Measurements from ENCODE around the gene HDHD5. TPM values are rescaled to one million over a fixed set of nuclear protein-coding genes. Genes with fewer than 3 reads are reported as not detected.

HDHD5 gene
- polyA plus RNA-seq, 1 donor from 2014 or later, result 91.3 TPM

DNA sequence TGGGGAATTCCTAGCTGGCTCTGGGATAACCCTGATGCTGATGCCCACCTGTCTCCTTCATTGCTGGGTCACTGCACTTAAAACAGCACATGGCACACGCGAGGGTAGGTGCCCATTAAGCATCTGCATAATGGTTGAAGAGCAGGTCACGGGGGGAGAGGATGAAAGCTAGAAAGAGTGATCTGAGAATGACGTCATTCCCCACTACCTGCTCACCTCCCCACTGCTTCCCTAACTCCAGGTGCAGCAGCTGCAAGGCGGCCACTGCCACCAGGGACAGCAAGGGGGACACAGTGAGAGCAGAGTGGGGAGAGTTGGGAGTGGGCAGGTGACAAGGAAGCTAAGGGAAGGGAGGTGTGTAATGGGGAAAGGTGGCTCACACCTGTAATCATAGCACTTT lies 33.1 kb upstream of the HDHD5 start:
- H4K20me1 ChIP-seq (ENCODE audit: insufficient read depth), result no peaks in the 10 kb centered on the region
- no peak overlapping the region for H2AFZ ChIP-seq (ENCODE audit: low read depth, low read length)
- no peaks in the 10 kb centered on the region for H3K36me3 ChIP-seq (ENCODE audit: insufficient read depth, low read length)
- H3K27ac ChIP-seq (ENCODE audit: low read length), result no peak overlapping the region
- no peak for TF ChIP-seq TAF1 (IDR thresholded peaks at IDR 0.05; ENCODE audit: low read depth)
- no peak for TF ChIP-seq EZH2 (IDR thresholded peaks at IDR 0.05; ENCODE audit: borderline replicate concordance, insufficient read depth, low read length, poor library complexity, severe bottlenecking)
- no peak for TF ChIP-seq REST (IDR thresholded peaks at IDR 0.05; ENCODE audit: borderline replicate concordance)
- no peak for TF ChIP-seq RAD21 (conservative IDR thresholded peaks at IDR 0.05)
- no peak for TF ChIP-seq CTCF (IDR thresholded peaks at IDR 0.05; ENCODE audit: poor library complexity, severe bottlenecking)
- no peak for TF ChIP-seq MXI1 (conservative IDR thresholded peaks at IDR 0.05; ENCODE audit: poor library complexity, severe bottlenecking)
- TF ChIP-seq SMC3 (conservative IDR thresholded peaks at IDR 0.05; ENCODE audit: poor library complexity), result no peak
- no peak for TF ChIP-seq POLR2AphosphoS5 (IDR thresholded peaks at IDR 0.05)
- TF ChIP-seq EP300 (conservative IDR thresholded peaks at IDR 0.05; ENCODE audit: poor library complexity, severe bottlenecking), result no peak
- H3K9ac ChIP-seq (ENCODE audit: low read length), result no peak overlapping the region
- no peak overlapping the region for H3K4me3 ChIP-seq (ENCODE audit: low read length)
- no peaks in the 10 kb centered on the region for H3K9me3 ChIP-seq (ENCODE audit: low read length)
- no peaks in the 10 kb centered on the region for H3K79me2 ChIP-seq (replicated peaks; ENCODE audit: insufficient read depth, low read length)
- H3F3A ChIP-seq (ENCODE audit: insufficient read depth, low read length, poor library complexity, severe bottlenecking), result no peaks in the 10 kb centered on the region
- H3K4me2 ChIP-seq (ENCODE audit: low read length), result no peak overlapping the region
- no peaks in the 10 kb centered on the region for H3K27me3 ChIP-seq (ENCODE audit: insufficient read depth, low read depth, low read length)
- H3K9me2 ChIP-seq (ENCODE audit: insufficient read depth, low read length), result no peaks in the 10 kb centered on the region

GRCh38 chr22:17191163-17191784 lies 32.2 kb upstream of the HDHD5 start:
- no peaks in the 10 kb centered on the region for H3K9me3 ChIP-seq (ENCODE audit: low read length)
- H3K4me2 ChIP-seq (ENCODE audit: low read length), result no peak overlapping the region
- H3F3A ChIP-seq (ENCODE audit: insufficient read depth, low read length, poor library complexity, severe bottlenecking), result no peaks in the 10 kb centered on the region
- no peaks in the 10 kb centered on the region for H3K27me3 ChIP-seq (ENCODE audit: insufficient read depth, low read depth, low read length)
- H3K4me3 ChIP-seq (ENCODE audit: low read length), result no peak overlapping the region
- H2AFZ ChIP-seq (ENCODE audit: low read depth, low read length), result no peak overlapping the region
- H3K9me2 ChIP-seq (ENCODE audit: insufficient read depth, low read length), result no peaks in the 10 kb centered on the region
- H3K36me3 ChIP-seq (ENCODE audit: insufficient read depth, low read length), result no peaks in the 10 kb centered on the region
- TF ChIP-seq RAD21 (conservative IDR thresholded peaks at IDR 0.05), result no peak
- no peak for TF ChIP-seq EZH2 (IDR thresholded peaks at IDR 0.05; ENCODE audit: borderline replicate concordance, insufficient read depth, low read length, poor library complexity, severe bottlenecking)
- no peak for TF ChIP-seq EP300 (conservative IDR thresholded peaks at IDR 0.05; ENCODE audit: poor library complexity, severe bottlenecking)
- TF ChIP-seq POLR2AphosphoS5 (IDR thresholded peaks at IDR 0.05), result no peak
- no peak for TF ChIP-seq TAF1 (IDR thresholded peaks at IDR 0.05; ENCODE audit: low read depth)
- no peak for TF ChIP-seq MXI1 (conservative IDR thresholded peaks at IDR 0.05; ENCODE audit: poor library complexity, severe bottlenecking)
- no peak for TF ChIP-seq REST (IDR thresholded peaks at IDR 0.05; ENCODE audit: borderline replicate concordance)
- TF ChIP-seq SMC3 (conservative IDR thresholded peaks at IDR 0.05; ENCODE audit: poor library complexity), result no peak
- no peak for TF ChIP-seq CTCF (IDR thresholded peaks at IDR 0.05; ENCODE audit: poor library complexity, severe bottlenecking)
- H3K79me2 ChIP-seq (replicated peaks; ENCODE audit: insufficient read depth, low read length), result no peaks in the 10 kb centered on the region
- H3K9ac ChIP-seq (ENCODE audit: low read length), result no peak overlapping the region
- H4K20me1 ChIP-seq (ENCODE audit: insufficient read depth), result no peaks in the 10 kb centered on the region
- no peak overlapping the region for H3K27ac ChIP-seq (ENCODE audit: low read length)

Data from neural cell (in vitro differentiated cells).